Measurements from ENCODE around the gene FCHSD2.

DNA sequence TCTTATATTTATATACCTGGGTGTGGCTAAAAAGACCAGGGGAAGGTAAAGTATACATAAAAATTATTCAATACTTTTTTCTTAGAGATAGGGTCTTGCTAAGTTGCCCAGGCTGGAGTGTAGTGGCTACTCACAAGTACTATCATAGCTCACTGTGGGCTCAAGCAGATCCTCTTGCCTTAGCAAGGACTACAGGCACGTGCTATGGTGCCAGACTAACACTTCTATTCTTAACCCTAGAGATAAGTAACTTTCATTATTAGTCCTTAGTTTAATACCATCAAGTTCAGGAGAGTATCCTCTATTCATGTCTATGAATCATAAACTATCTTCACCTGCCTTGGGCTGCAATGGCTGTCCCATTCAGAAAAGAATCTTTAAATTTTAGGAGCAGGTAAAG is 11.9 kb downstream of the FCHSD2 start:
- TF ChIP-seq POLR2A (IDR thresholded peaks at IDR 0.05) (no peak), POLR2AphosphoS5 (IDR thresholded peaks at IDR 0.05) (no peak)
- TF ChIP-seq, protein P1, sequence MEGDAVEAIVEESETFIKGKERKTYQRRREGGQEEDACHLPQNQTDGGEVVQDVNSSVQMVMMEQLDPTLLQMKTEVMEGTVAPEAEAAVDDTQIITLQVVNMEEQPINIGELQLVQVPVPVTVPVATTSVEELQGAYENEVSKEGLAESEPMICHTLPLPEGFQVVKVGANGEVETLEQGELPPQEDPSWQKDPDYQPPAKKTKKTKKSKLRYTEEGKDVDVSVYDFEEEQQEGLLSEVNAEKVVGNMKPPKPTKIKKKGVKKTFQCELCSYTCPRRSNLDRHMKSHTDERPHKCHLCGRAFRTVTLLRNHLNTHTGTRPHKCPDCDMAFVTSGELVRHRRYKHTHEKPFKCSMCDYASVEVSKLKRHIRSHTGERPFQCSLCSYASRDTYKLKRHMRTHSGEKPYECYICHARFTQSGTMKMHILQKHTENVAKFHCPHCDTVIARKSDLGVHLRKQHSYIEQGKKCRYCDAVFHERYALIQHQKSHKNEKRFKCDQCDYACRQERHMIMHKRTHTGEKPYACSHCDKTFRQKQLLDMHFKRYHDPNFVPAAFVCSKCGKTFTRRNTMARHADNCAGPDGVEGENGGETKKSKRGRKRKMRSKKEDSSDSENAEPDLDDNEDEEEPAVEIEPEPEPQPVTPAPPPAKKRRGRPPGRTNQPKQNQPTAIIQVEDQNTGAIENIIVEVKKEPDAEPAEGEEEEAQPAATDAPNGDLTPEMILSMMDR (IDR thresholded peaks at IDR 0.05 in 8 of 11, conservative IDR thresholded peaks at IDR 0.05 in 3 of 11), result no peak
